A549 (cell line): ENCODE results near the gene ZNF32. TPM values are rescaled to one million over a fixed set of nuclear protein-coding genes. Genes with fewer than 3 reads are reported as not detected.

Experiments used
- ATAC-seq, 2 experiments: fragments of 200-7000 bp in 1 of 2; fragments of >200 bp in 1 of 2; cut with Nextera tagmentation in 1 of 2; cut with Tn5 transposase in 1 of 2; 3 replicates each; pipeline versions ENCODE4 v1.8.0 to v1.9.1; 2018 to 2020; ENCODE audit warnings: mild to moderate bottlenecking in 1 of 2, moderate library complexity in 1 of 2
- CTCF ChIA-PET: fragments of 300-600 bp; sonication (Branson Sonifier 250); formaldehyde crosslinking; extraction: SDS; loops from one replicate; lab custom pipeline; 2021; ENCODE audit warnings: antibody characterized with exemption, inconsistent platforms; lab: Yijun Ruan, JAX
- POLR2A ChIA-PET: fragments of 350-600 bp; formaldehyde crosslinking; extraction: SDS; loops from one replicate; lab custom pipeline; 2021; ENCODE audit warnings: antibody characterized with exemption, inconsistent platforms; lab: Yijun Ruan, JAX
- DNase-seq, 2 experiments: peaks; one replicate each; pipeline versions ENCODE4 v3.0.0 to v3.0.0-alpha.2; 2011 to 2016; ENCODE audit warnings: low read depth in 1 of 2, low spot score in 1 of 2
- FAIRE-seq: peaks from 2 replicates; lab custom pipeline; 2011; peaks lifted over from hg19 to GRCh38; lab: Jason Lieb, UNC
- H3K27ac ChIP-seq, 2 experiments: fragments of >200 bp; sonication (Bioruptor Twin); formaldehyde crosslinking; 3 replicates each; pipeline ENCODE4 v1.5.1; 2016 to 2017
- H3K4me1 ChIP-seq: fragments of >200 bp; sonication (Bioruptor Twin); formaldehyde crosslinking; 3 replicates; pipeline ENCODE4 v1.6.1; 2016
- H3K4me2 ChIP-seq: fragments of >200 bp; sonication (Bioruptor Twin); formaldehyde crosslinking; 3 replicates; pipeline ENCODE4 v1.6.1; 2016
- H3K4me3 ChIP-seq: fragments of >200 bp; sonication (Bioruptor Twin); formaldehyde crosslinking; 3 replicates; pipeline ENCODE4 v1.5.1; 2016
- H3K9me3 ChIP-seq: fragments of >200 bp; sonication (Bioruptor Twin); formaldehyde crosslinking; 3 replicates; pipeline ENCODE4 v1.6.1; 2016
- CBX8 ChIP-seq: fragments of 200-600 bp; sonication (generic); IDR thresholded peaks from 2 replicates; pipeline ENCODE4 v1.6.1; 2016
- CEBPB ChIP-seq, 2 experiments: fragments of >200 bp in 1 of 2; sonication (Bioruptor Twin) in 1 of 2; formaldehyde crosslinking in 1 of 2; IDR thresholded peaks; 2 replicates each; pipeline ENCODE4 v1.6.1; 2012 to 2016
- CTCF ChIP-seq: fragments of >200 bp; sonication (Bioruptor Twin); formaldehyde crosslinking; IDR thresholded peaks from 3 replicates; pipeline ENCODE4 v1.5.1; 2016
- E2F6 ChIP-seq: IDR thresholded peaks from 2 replicates; pipeline ENCODE4 v1.6.1; 2012; ENCODE audit warnings: low read depth, borderline replicate concordance
- ESRRA ChIP-seq: fragments of 150-350 bp; IDR thresholded peaks from 2 replicates; pipeline ENCODE4 v1.6.1; 2014; ENCODE audit warnings: mild to moderate bottlenecking, low read length, borderline replicate concordance
- HDAC2 ChIP-seq: fragments of 200-600 bp; sonication (generic); IDR thresholded peaks from 2 replicates; pipeline ENCODE4 v1.6.1; 2016
- HMGXB4 ChIP-seq: fragments of 250-450 bp; sonication (Bioruptor Pico); IDR thresholded peaks from 2 replicates; pipeline ENCODE4 v1.5.0; 2021; ENCODE audit warnings: mild to moderate bottlenecking, moderate library complexity, borderline replicate concordance
- HOXA7 ChIP-seq: fragments of 250-450 bp; sonication (Bioruptor Pico); IDR thresholded peaks from 2 replicates; pipeline ENCODE4 v1.5.0; 2020; ENCODE audit warnings: mild to moderate bottlenecking, moderate library complexity
- HOXB13 ChIP-seq: fragments of 250-450 bp; sonication (Bioruptor Pico); IDR thresholded peaks from 2 replicates; pipeline ENCODE4 v1.5.0; 2020; ENCODE audit warnings: low read depth, mild to moderate bottlenecking, moderate library complexity
- MAX ChIP-seq: IDR thresholded peaks from 2 replicates; pipeline ENCODE4 v1.6.1; 2012
- NPAS2 ChIP-seq: fragments of 250-450 bp; sonication (Bioruptor Pico); IDR thresholded peaks from 2 replicates; pipeline ENCODE4 v1.8.0; 2022; ENCODE audit warnings: mild to moderate bottlenecking, moderate library complexity, borderline replicate concordance
- NR3C1 ChIP-seq: fragments of >200 bp; sonication (Bioruptor Twin); formaldehyde crosslinking; IDR thresholded peaks from 3 replicates; pipeline ENCODE4 v1.6.1; 2017
- POLR2A ChIP-seq: IDR thresholded peaks from 2 replicates; pipeline ENCODE4 v1.6.1; 2012; ENCODE audit warnings: mild to moderate bottlenecking, low read length
- RAD21 ChIP-seq, 2 experiments: fragments of >200 bp in 1 of 2; sonication (Bioruptor Twin) in 1 of 2; formaldehyde crosslinking in 1 of 2; IDR thresholded peaks in 1 of 2; conservative IDR thresholded peaks in 1 of 2; 2 replicates in 1 of 2; 3 replicates in 1 of 2; pipeline ENCODE4 v1.6.1; 2012 to 2018; ENCODE audit warnings: inconsistent platforms in 1 of 2
- RNF2 ChIP-seq: fragments of 200-600 bp; sonication (generic); IDR thresholded peaks from 2 replicates; pipeline ENCODE4 v1.6.1; 2016; ENCODE audit warnings: low read depth, mild to moderate bottlenecking, antibody characterized with exemption, moderate library complexity, borderline replicate concordance
- SMC3 ChIP-seq: fragments of >200 bp; sonication (Bioruptor Twin); formaldehyde crosslinking; IDR thresholded peaks from 3 replicates; pipeline ENCODE4 v1.6.1; 2018; ENCODE audit warnings: inconsistent platforms
- ZFP36 ChIP-seq: fragments of 450-650 bp; IDR thresholded peaks from 2 replicates; pipeline ENCODE4 v1.6.1; 2014; ENCODE audit warnings: borderline replicate concordance; ENCODE audit not compliant: partially characterized antibody
- WGBS: methylation state at CpG from one replicate; pipeline ENCODE4 v1.1.6; 2017; ENCODE audit errors: missing lambda C conversion rate; 5-methylcytosine and 5-hydroxymethylcytosine counted together
- polyA plus RNA-seq, 4 experiments: library from polyadenylated mRNA; depleted of rRNA in 3 of 4; stranded (reverse); fragments of >200 nt; fragmentation: RNase III in 1 of 4; extraction: RNeasy Plus Mini Kit Qiagen cat#74134 plus additional on column Dnase treatment in 1 of 4; gene quantifications; 2 replicates in 3 of 4; 3 replicates in 1 of 4; pipeline ENCODE4 v1.2.3, GENCODE V29; 2011 to 2017

The ZNF32 gene
- polyA plus RNA-seq, 2 of the 4 experiments (the other 2 are of a cell fraction): 21.4 to 38.2 TPM

GRCh38 chr10:43691485-43691884 lies 42.8 kb upstream of the ZNF32 start:
- no peak for FAIRE-seq
- CTCF ChIA-PET: interaction anchor here (1.6 to 3.5 kb wide), 4 partner anchors 9 to 1174 kb away, joined by 4 to 20 read pairs (median 16); no protein-coding TSS in a partner anchor

GRCh38 chr10:43689955-43690771 lies 41.5 kb upstream of the ZNF32 start:
- TF ChIP-seq RNF2: 0 out of 2 replicates have a peak, but pooled peaks have one; percentile 36
- no peak for TF ChIP-seq HMGXB4 (CRISPR knock-in tag)
- TF ChIP-seq E2F6: 0 out of 2 replicates have a peak, but pooled peaks have one; percentile 54
- TF ChIP-seq RAD21 (conservative IDR thresholded peaks at IDR 0.05 in 1 of 2, IDR thresholded peaks at IDR 0.05 in 1 of 2): peak; percentile 55 to 76
- no peak for TF ChIP-seq ZFP36
- peak; percentile 66 for TF ChIP-seq MAX
- TF ChIP-seq HDAC2: peak; percentile 80; the same call in 1 of the 2 replicates
- no peak for TF ChIP-seq NPAS2 (CRISPR knock-in tag)
- no peak for TF ChIP-seq ESRRA
- TF ChIP-seq CEBPB (IDR thresholded peaks at IDR 0.05): no peak
- no peak for TF ChIP-seq HOXB13 (CRISPR knock-in tag)
- peak; percentile 84 for TF ChIP-seq SMC3
- TF ChIP-seq HOXA7: no peak
- TF ChIP-seq CBX8: no peak
- no peak for TF ChIP-seq NR3C1
- peak; percentile 85 for TF ChIP-seq CTCF
- Histone ChIP-seq H3K4me1 (no peaks in the 10 kb centered on the region), H3K27ac (peak overlapping the region; percentile 68 to 83), H3K4me2 (peak overlapping the region; percentile 91), H3K4me3 (peak overlapping the region; percentile 54), H3K9me3 (no peaks in the 10 kb centered on the region)
- FAIRE-seq (no peak), ATAC-seq (peak; percentile 91 to 99), DNase-seq (peak; percentile 76 to 82)
- ChIA-PET CTCF (interaction anchor here (0.6 to 3.5 kb wide), 51 partner anchors 9 to 1191 kb away, joined by 3 to 24 read pairs (median 3); no protein-coding TSS in a partner anchor), POLR2A (interaction anchor here (0.6 to 1.0 kb wide), 3 partner anchors 423 to 697 kb away, joined by 3 to 4 read pairs (median 4); partner anchors contain the start of gene RASGEF1A)
- 9% methylated on average over 33 of the region's 65 CpGs for WGBS

More at GRCh38 chr10:43691485-43691884, 42.8 kb upstream of the ZNF32 start:
- DNase-seq: no peak
- H3K27ac ChIP-seq: no peak overlapping the region
- no peak for TF ChIP-seq HOXB13 (CRISPR knock-in tag)
- TF ChIP-seq POLR2A: no peak
- no peaks in the 10 kb centered on the region for H3K4me1 ChIP-seq
- no peak overlapping the region for H3K4me3 ChIP-seq
- POLR2A ChIA-PET: no interaction called here
- ATAC-seq: no peak
- no peaks in the 10 kb centered on the region for H3K9me3 ChIP-seq
- no peak overlapping the region for H3K4me2 ChIP-seq
- WGBS: 12% methylated on average over 2 of the region's 2 CpGs
